ENCODE measurements around the gene CSF2RB.

CSF2RB gene

DNA sequence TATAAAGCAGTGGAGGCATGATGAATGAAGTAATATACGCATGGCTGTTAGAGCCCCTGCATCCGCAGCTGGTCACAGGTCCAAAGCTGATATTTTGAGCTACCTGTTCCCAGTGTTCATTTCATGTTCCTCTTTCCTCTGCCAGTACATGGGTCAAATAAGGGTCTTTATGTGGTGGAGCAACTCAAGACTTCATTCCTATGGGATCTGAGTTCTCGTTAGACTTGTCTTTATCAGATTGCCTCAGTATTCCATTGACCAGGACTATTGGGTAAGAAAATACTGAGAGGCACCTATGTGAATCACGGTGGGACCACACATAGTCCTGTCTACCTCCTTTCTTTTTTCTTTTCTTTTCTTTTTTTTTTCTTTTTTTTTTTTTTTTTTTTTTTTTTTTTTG lies 27.4 kb upstream of the CSF2RB start:
- Histone ChIP-seq H3K4me1 (ENCODE audit: insufficient read depth, low read length, poor library complexity, severe bottlenecking) (no peaks in the 10 kb centered on the region), H3K27me3 (ENCODE audit: insufficient read depth, low read length, poor library complexity, severe bottlenecking) (no peaks in the 10 kb centered on the region), H4K20me1 (ENCODE audit: insufficient read depth, low read length, poor library complexity, severe bottlenecking) (no peaks in the 10 kb centered on the region), H3K4me3 (ENCODE audit: low read length, poor library complexity, severe bottlenecking) (no peak overlapping the region), H3K9ac (ENCODE audit: low read depth, low read length, poor library complexity, severe bottlenecking) (no peak overlapping the region), H3K36me3 (ENCODE audit: insufficient read depth, low read length) (no peaks in the 10 kb centered on the region), H3K9me2 (replicated peaks; ENCODE audit: low read depth, low read length) (no peaks in the 10 kb centered on the region), H3K9me3 (ENCODE audit: insufficient read depth, low read depth, low read length) (peaks cover 7% of the 10 kb centered on the region; the same call in 1 of the 2 replicates), H3K79me2 (ENCODE audit: insufficient read depth, low read length) (no peaks in the 10 kb centered on the region), H2AFZ (ENCODE audit: low read length) (no peak overlapping the region), H3K4me2 (ENCODE audit: low read depth, low read length, poor library complexity, severe bottlenecking) (no peak overlapping the region), H3F3A (ENCODE audit: low read depth) (no peaks in the 10 kb centered on the region)
- TF ChIP-seq, protein P1, sequence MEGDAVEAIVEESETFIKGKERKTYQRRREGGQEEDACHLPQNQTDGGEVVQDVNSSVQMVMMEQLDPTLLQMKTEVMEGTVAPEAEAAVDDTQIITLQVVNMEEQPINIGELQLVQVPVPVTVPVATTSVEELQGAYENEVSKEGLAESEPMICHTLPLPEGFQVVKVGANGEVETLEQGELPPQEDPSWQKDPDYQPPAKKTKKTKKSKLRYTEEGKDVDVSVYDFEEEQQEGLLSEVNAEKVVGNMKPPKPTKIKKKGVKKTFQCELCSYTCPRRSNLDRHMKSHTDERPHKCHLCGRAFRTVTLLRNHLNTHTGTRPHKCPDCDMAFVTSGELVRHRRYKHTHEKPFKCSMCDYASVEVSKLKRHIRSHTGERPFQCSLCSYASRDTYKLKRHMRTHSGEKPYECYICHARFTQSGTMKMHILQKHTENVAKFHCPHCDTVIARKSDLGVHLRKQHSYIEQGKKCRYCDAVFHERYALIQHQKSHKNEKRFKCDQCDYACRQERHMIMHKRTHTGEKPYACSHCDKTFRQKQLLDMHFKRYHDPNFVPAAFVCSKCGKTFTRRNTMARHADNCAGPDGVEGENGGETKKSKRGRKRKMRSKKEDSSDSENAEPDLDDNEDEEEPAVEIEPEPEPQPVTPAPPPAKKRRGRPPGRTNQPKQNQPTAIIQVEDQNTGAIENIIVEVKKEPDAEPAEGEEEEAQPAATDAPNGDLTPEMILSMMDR (conservative IDR thresholded peaks at IDR 0.05; ENCODE audit: low read length), result no peak
- no peak for TF ChIP-seq EZH2phosphoT487 (IDR thresholded peaks at IDR 0.05; ENCODE audit: borderline replicate concordance)

DNA sequence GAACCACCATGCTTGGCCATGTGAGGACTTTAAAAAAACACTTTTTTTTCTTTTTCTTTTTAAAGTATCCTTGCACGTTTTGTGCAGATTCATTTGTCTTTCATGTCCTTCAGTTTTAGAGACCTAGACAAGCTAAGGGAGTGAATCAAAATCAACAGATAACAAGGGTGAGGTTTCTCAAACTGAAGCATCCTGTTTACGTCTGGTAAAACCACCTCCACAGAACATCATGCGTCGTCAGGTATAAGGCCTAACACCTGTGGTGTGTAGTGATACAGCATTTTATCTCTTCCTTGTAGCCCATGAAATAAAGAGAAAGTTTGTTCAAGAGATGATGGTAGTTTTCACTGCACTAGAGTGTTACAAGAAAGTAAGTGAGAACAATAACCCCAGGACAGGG lies 26.3 kb upstream of the CSF2RB start:
- Histone ChIP-seq H3K27me3 (ENCODE audit: insufficient read depth, low read length, poor library complexity, severe bottlenecking) (no peaks in the 10 kb centered on the region), H2AFZ (ENCODE audit: low read length) (no peak overlapping the region), H3K4me3 (ENCODE audit: low read length, poor library complexity, severe bottlenecking) (no peak overlapping the region)

DNA sequence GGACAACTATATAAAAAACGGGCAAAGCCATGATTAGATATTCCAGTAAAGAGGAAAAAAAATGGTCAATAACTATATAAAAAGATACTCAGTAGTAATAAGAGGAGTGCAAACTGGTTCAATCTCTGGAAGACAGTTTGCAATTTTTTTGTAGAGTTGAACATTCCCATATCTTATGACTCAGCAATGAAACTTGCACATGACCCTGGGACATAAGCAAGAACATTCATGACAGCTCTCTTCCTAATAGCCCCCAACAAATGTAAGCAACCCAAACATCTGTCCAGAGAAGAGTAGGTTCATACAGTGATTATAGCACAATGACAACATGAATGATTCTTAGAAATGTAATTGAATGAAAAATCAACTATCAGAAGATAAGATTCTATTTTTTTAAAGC lies 21.8 kb upstream of the CSF2RB start:
- TF ChIP-seq, protein P1 (conservative IDR thresholded peaks at IDR 0.05; ENCODE audit: low read length), result no peak
- no peak for TF ChIP-seq EZH2phosphoT487 (IDR thresholded peaks at IDR 0.05; ENCODE audit: borderline replicate concordance)
- H3K4me1 ChIP-seq (ENCODE audit: insufficient read depth, low read length, poor library complexity, severe bottlenecking), result no peaks in the 10 kb centered on the region
- no peaks in the 10 kb centered on the region for H3K9me2 ChIP-seq (replicated peaks; ENCODE audit: low read depth, low read length)
- no peaks in the 10 kb centered on the region for H3F3A ChIP-seq (ENCODE audit: low read depth)
- no peak overlapping the region for H3K9ac ChIP-seq (ENCODE audit: low read depth, low read length, poor library complexity, severe bottlenecking)
- no peaks in the 10 kb centered on the region for H3K79me2 ChIP-seq (ENCODE audit: insufficient read depth, low read length)
- no peaks in the 10 kb centered on the region for H4K20me1 ChIP-seq (ENCODE audit: insufficient read depth, low read length, poor library complexity, severe bottlenecking)
- no peak overlapping the region for H2AFZ ChIP-seq (ENCODE audit: low read length)
- no peak overlapping the region for H3K4me2 ChIP-seq (ENCODE audit: low read depth, low read length, poor library complexity, severe bottlenecking)
- no peaks in the 10 kb centered on the region for H3K27me3 ChIP-seq (ENCODE audit: insufficient read depth, low read length, poor library complexity, severe bottlenecking)
- no peaks in the 10 kb centered on the region for H3K9me3 ChIP-seq (ENCODE audit: insufficient read depth, low read depth, low read length)
- H3K4me3 ChIP-seq (ENCODE audit: low read length, poor library complexity, severe bottlenecking), result no peak overlapping the region
- H3K36me3 ChIP-seq (ENCODE audit: insufficient read depth, low read length), result no peaks in the 10 kb centered on the region

More for the DNA sequence above, 26.3 kb upstream of the CSF2RB start:
- Histone ChIP-seq H3K79me2 (ENCODE audit: insufficient read depth, low read length) (no peaks in the 10 kb centered on the region), H3K9me3 (ENCODE audit: insufficient read depth, low read depth, low read length) (no peaks in the 10 kb centered on the region), H3K4me2 (ENCODE audit: low read depth, low read length, poor library complexity, severe bottlenecking) (no peak overlapping the region), H3K36me3 (ENCODE audit: insufficient read depth, low read length) (no peaks in the 10 kb centered on the region), H3K9me2 (replicated peaks; ENCODE audit: low read depth, low read length) (no peaks in the 10 kb centered on the region), H3K4me1 (ENCODE audit: insufficient read depth, low read length, poor library complexity, severe bottlenecking) (no peaks in the 10 kb centered on the region), H4K20me1 (ENCODE audit: insufficient read depth, low read length, poor library complexity, severe bottlenecking) (no peaks in the 10 kb centered on the region), H3F3A (ENCODE audit: low read depth) (no peaks in the 10 kb centered on the region), H3K9ac (ENCODE audit: low read depth, low read length, poor library complexity, severe bottlenecking) (no peak overlapping the region)
- TF ChIP-seq, protein P1 (conservative IDR thresholded peaks at IDR 0.05; ENCODE audit: low read length), result no peak

Data from Loucy (cell line).